Stimulated activated CD4-positive, alpha-beta T cell treated with anti-CD3 and anti-CD28 coated beads, Interleukin-4, amount 100 ng/mL, for 1 hour (primary cell): Measurements from ENCODE around the gene DNASE1L1.
A peak's percentile ranks its signal among the peaks of the same experiment; 100 is the strongest.

Experiments used
- DNase-seq: peaks from one replicate; pipeline ENCODE4 v3.0.0-alpha.2; 2020

Gene DNASE1L1

GRCh38 chrX:154380787-154381186, 28.3 kb downstream of the DNASE1L1 start:
- DNase-seq, result no peak

- DNase-seq, result no peak
These were observed 28.9 kb downstream of the DNASE1L1 start for GRCh38 chrX:154380153-154380552.

GRCh38 chrX:154379569-154379951, 29.5 kb downstream of the DNASE1L1 start:
- no peak for DNase-seq

GRCh38 chrX:154378799-154379568, 30.1 kb downstream of the DNASE1L1 start, which contains the start of gene EMD:
EMD (plus strand) TSS chrX:154379295; CDS start chrX:154379485, 190 bp downstream.
- DNase-seq, result peak; percentile 94

GRCh38 chrX:154378059-154378798, 30.8 kb downstream of the DNASE1L1 start:
- peak; percentile 30 for DNase-seq

GRCh38 chrX:154376774-154377173, 32.3 kb downstream of the DNASE1L1 start:
- DNase-seq, result no peak

- DNase-seq, result no peak
These were observed 33.9 kb downstream of the DNASE1L1 start for GRCh38 chrX:154375156-154375504.

GRCh38 chrX:154374313-154375155, 34.5 kb downstream of the DNASE1L1 start, which contains the start of gene FLNA:
FLNA (minus strand) TSS chrX:154374634; CDS start chrX:154371245, 3,389 bp downstream.
- no peak for DNase-seq

- DNase-seq, result no peak
These were observed 35.4 kb downstream of the DNASE1L1 start for GRCh38 chrX:154373340-154374306.

GRCh38 chrX:154372612-154373022, 36.4 kb downstream of the DNASE1L1 start:
- DNase-seq, result peak; percentile 29

GRCh38 chrX:154371789-154372300, 37.2 kb downstream of the DNASE1L1 start:
- no peak for DNase-seq

GRCh38 chrX:154371017-154371788, 37.9 kb downstream of the DNASE1L1 start:
- DNase-seq, result peak; percentile 90

- no peak for DNase-seq
These were observed 38.6 kb downstream of the DNASE1L1 start for GRCh38 chrX:154370300-154371016.

- peak; percentile 67 for DNase-seq
These were observed 39.4 kb downstream of the DNASE1L1 start for GRCh38 chrX:154369449-154370299.

- peak; percentile 87 for DNase-seq
These were observed 40.2 kb downstream of the DNASE1L1 start for GRCh38 chrX:154368630-154369448.

- no peak for DNase-seq
These were observed 41.4 kb downstream of the DNASE1L1 start for GRCh38 chrX:154367474-154368308.

GRCh38 chrX:154366666-154367055, 42.4 kb downstream of the DNASE1L1 start:
- DNase-seq, result no peak
